Measurements from ENCODE around the gene FAM216B. TPM values are rescaled to one million over a fixed set of nuclear protein-coding genes. Genes with fewer than 3 reads are reported as not detected.

The FAM216B gene
- total and polyA plus RNA-seq, 9 of the 15 experiments (the other 6 are each of a cell fraction or from before 2014, with no cell fraction given): not detected

GRCh38 chr13:42740753-42741152, 40.6 kb upstream of the FAM216B start:
- no peaks in the 10 kb centered on the region for H3K27me3 ChIP-seq (ENCODE audit: control insufficient read depth in 2 of 2, insufficient read depth in 2 of 2, low read length in 2 of 2)
- H3K9me1 ChIP-seq (ENCODE audit: control insufficient read depth, insufficient read depth, low read length): no peaks in the 10 kb centered on the region
- ATAC-seq (no peak), FAIRE-seq (no peak), DNase-seq (ENCODE audit: extremely low read depth in 1 of 4, low spot score in 3 of 4) (peak in 3 of 4 experiments; percentile 2 to 5 (median 4))
- ChIA-PET POLR2A (no interaction called here), CTCF (ENCODE audit: low intra/inter-chr PET ratio) (interaction anchor here (0.6 kb wide), 1 partner anchor 9 kb away, joined by 3 read pairs; no protein-coding TSS in a partner anchor)
- H3K4me1 ChIP-seq (replicated peaks in 1 of 2; ENCODE audit: control insufficient read depth in 2 of 2, insufficient read depth in 2 of 2, low read length in 2 of 2): no peaks in the 10 kb centered on the region
- in situ Hi-C loops (cut with MboI) (no loop called here), intact Hi-C loops (cut with micrococcal nuclease) (no loop called here)
- no peaks in the 10 kb centered on the region for H3K79me2 ChIP-seq (ENCODE audit: control insufficient read depth, insufficient read depth, low read length)
- no peaks in the 10 kb centered on the region for H3K36me3 ChIP-seq (ENCODE audit: control insufficient read depth, insufficient read depth, low read length)
- no TSS peak for BruUV-seq (replicated peaks)
- no peaks in the 10 kb centered on the region for H3K9me3 ChIP-seq (replicated peaks; ENCODE audit: control insufficient read depth, insufficient read depth, low read depth, low read length)
- no peak overlapping the region for H3K27ac ChIP-seq (ENCODE audit: extremely low read depth, low read depth, low read length)
- 0% methylated on average over 1 of the region's 1 CpG for WGBS (ENCODE audit: insufficient coverage, low coverage, missing lambda C conversion rate)
- H4K20me1 ChIP-seq (replicated peaks; ENCODE audit: control insufficient read depth, insufficient read depth, low read length): no peaks in the 10 kb centered on the region
- H3K9ac ChIP-seq (ENCODE audit: insufficient read depth in 1 of 2, low read depth in 2 of 2, low read length in 2 of 2): no peak overlapping the region
- no peak overlapping the region for H3K4me2 ChIP-seq (ENCODE audit: insufficient read depth, low read length)
- no peak overlapping the region for H3K4me3 ChIP-seq
- no peak overlapping the region for H2AFZ ChIP-seq (ENCODE audit: low read depth, low read length)
- TF ChIP-seq TFAM (CRISPR knock-in tag; conservative IDR thresholded peaks at IDR 0.05) (no peak), TCFL5 (CRISPR knock-in tag; conservative IDR thresholded peaks at IDR 0.05) (no peak), YBX1 (IDR thresholded peaks at IDR 0.05) (no peak), ZNF184 (CRISPR knock-in tag; IDR thresholded peaks at IDR 0.05) (no peak), CHD7 (IDR thresholded peaks at IDR 0.05; ENCODE audit: low read depth, low read length) (no peak), YY1 (IDR thresholded peaks at IDR 0.05; ENCODE audit: borderline replicate concordance in 1 of 3, control insufficient read depth in 1 of 3, extremely low read depth in 1 of 3, insufficient read depth in 3 of 3, insufficient read length in 1 of 3, insufficient replicate concordance in 2 of 3, low read depth in 1 of 3, low read length in 2 of 3) (no peak), USF2 (CRISPR knock-in tag; IDR thresholded peaks at IDR 0.05) (peak; percentile 71), NFIC (IDR thresholded peaks at IDR 0.05) (peak; percentile 40; the same call in 1 of the 2 replicates)
- TF ChIP-seq, protein P1, sequence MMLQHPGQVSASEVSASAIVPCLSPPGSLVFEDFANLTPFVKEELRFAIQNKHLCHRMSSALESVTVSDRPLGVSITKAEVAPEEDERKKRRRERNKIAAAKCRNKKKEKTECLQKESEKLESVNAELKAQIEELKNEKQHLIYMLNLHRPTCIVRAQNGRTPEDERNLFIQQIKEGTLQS (IDR thresholded peaks at IDR 0.05): no peak
- TF ChIP-seq, protein P1 (CRISPR knock-in tag; conservative IDR thresholded peaks at IDR 0.05): no peak

Data from K562 (cell line).